SJSA1 (cell line): ENCODE measurements around the gene ANO1. TPM values are rescaled to one million over a fixed set of nuclear protein-coding genes. Genes with fewer than 3 reads are reported as not detected.
"Not testable (repeated sequence)": the region's sequence is repeated elsewhere in the genome, so short reads cannot be mapped to it uniquely, and the experiment has no call there.

Experiments used
- DNase-seq, 2 experiments: peaks; one replicate each; pipeline ENCODE4 v3.0.0-alpha.2; 2015 to 2020; ENCODE audit warnings: low spot score in 2 of 2, low read depth in 1 of 2
- H3K27ac ChIP-seq: fragments of 250-450 bp; sonication (Bioruptor Pico); 2 replicates; pipeline ENCODE4 v1.5.1; 2020; ENCODE audit warnings: mild to moderate bottlenecking, moderate library complexity
- H3K27me3 ChIP-seq: fragments of 250-450 bp; sonication (Bioruptor Pico); replicated peaks from 2 replicates; pipeline ENCODE4 v1.5.1; 2020; ENCODE audit warnings: mild to moderate bottlenecking, moderate library complexity
- H3K36me3 ChIP-seq: fragments of 250-450 bp; sonication (Bioruptor Pico); 2 replicates; pipeline ENCODE4 v1.5.1; 2020; ENCODE audit warnings: mild to moderate bottlenecking
- H3K4me1 ChIP-seq: fragments of 250-450 bp; sonication (Bioruptor Pico); replicated peaks from 2 replicates; pipeline ENCODE4 v1.6.1; 2021; ENCODE audit warnings: mild to moderate bottlenecking
- H3K4me3 ChIP-seq: fragments of 250-450 bp; sonication (Bioruptor Pico); 2 replicates; pipeline ENCODE4 v1.5.1; 2020; ENCODE audit warnings: mild to moderate bottlenecking
- H3K9me3 ChIP-seq: fragments of 250-450 bp; sonication (Bioruptor Pico); replicated peaks from 2 replicates; pipeline ENCODE4 v1.5.1; 2020; ENCODE audit warnings: mild to moderate bottlenecking
- total RNA-seq: library from RNA; depleted of rRNA; stranded (reverse); fragments of >200 nt; shearing (Covaris generic); gene quantifications from 2 replicates; pipeline ENCODE4 v1.2.3, GENCODE V29; 2014

The ANO1 gene
- total RNA-seq, 1 experiment from 2014 or later: 1.4 TPM

GRCh38 chr11:70204466-70204799 is 126.3 kb downstream of the ANO1 start:
- peaks cover 63% of the 10 kb centered on the region for H3K36me3 ChIP-seq
- peaks cover 25% of the 10 kb centered on the region for H3K4me1 ChIP-seq
- DNase-seq: no peak
- H3K27ac ChIP-seq: peak overlapping the region; percentile 85
- H3K27me3 ChIP-seq: no peaks in the 10 kb centered on the region
- H3K9me3 ChIP-seq: no peaks in the 10 kb centered on the region
- peak overlapping the region; percentile 85 for H3K4me3 ChIP-seq

- DNase-seq: peak in 1 of 2 experiments; percentile 55
- Histone ChIP-seq H3K27me3 (no peaks in the 10 kb centered on the region), H3K9me3 (no peaks in the 10 kb centered on the region), H3K27ac (no peak overlapping the region), H3K4me3 (peak overlapping the region; percentile 85; the same call in 1 of the 2 replicates), H3K4me1 (peaks cover 24% of the 10 kb centered on the region), H3K36me3 (peaks cover 71% of the 10 kb centered on the region)
These were observed 127.1 kb downstream of the ANO1 start for GRCh38 chr11:70205049-70205725.

GRCh38 chr11:70205766-70206165 is 127.6 kb downstream of the ANO1 start:
- peak in 1 of 2 experiments; percentile 49 for DNase-seq
- Histone ChIP-seq H3K9me3 (no peaks in the 10 kb centered on the region), H3K27me3 (no peaks in the 10 kb centered on the region), H3K36me3 (peaks cover 71% of the 10 kb centered on the region), H3K27ac (no peak overlapping the region), H3K4me1 (peaks cover 20% of the 10 kb centered on the region), H3K4me3 (no peak overlapping the region)

GRCh38 chr11:70206226-70206981 is 128.3 kb downstream of the ANO1 start:
- Histone ChIP-seq H3K4me3 (no peak overlapping the region), H3K27me3 (no peaks in the 10 kb centered on the region), H3K36me3 (peaks cover 71% of the 10 kb centered on the region), H3K27ac (no peak overlapping the region), H3K4me1 (peaks cover 20% of the 10 kb centered on the region), H3K9me3 (no peaks in the 10 kb centered on the region)
- peak in 1 of 2 experiments; percentile 54 for DNase-seq

- Histone ChIP-seq H3K27ac (no peak overlapping the region), H3K4me3 (no peak overlapping the region)
These were observed 128.9 kb downstream of the ANO1 start for GRCh38 chr11:70206982-70207376.

GRCh38 chr11:70207531-70208131 is 129.5 kb downstream of the ANO1 start:
- H3K9me3 ChIP-seq: no peaks in the 10 kb centered on the region
- H3K4me3 ChIP-seq: no peak overlapping the region
- peaks cover 18% of the 10 kb centered on the region for H3K4me1 ChIP-seq
- DNase-seq: no peak
- H3K27ac ChIP-seq: no peak overlapping the region
- no peaks in the 10 kb centered on the region for H3K27me3 ChIP-seq
- peaks cover 71% of the 10 kb centered on the region for H3K36me3 ChIP-seq

More at GRCh38 chr11:70206982-70207376, 128.9 kb downstream of the ANO1 start:
- Histone ChIP-seq H3K27me3 (no peaks in the 10 kb centered on the region), H3K4me1 (peaks cover 20% of the 10 kb centered on the region), H3K36me3 (peaks cover 71% of the 10 kb centered on the region), H3K9me3 (no peaks in the 10 kb centered on the region)
- DNase-seq: no peak

GRCh38 chr11:70209391-70209912 is 131.3 kb downstream of the ANO1 start:
- H3K36me3 ChIP-seq: peaks cover 58% of the 10 kb centered on the region
- H3K27me3 ChIP-seq: no peaks in the 10 kb centered on the region
- peaks cover 10% of the 10 kb centered on the region for H3K4me1 ChIP-seq
- no peaks in the 10 kb centered on the region for H3K9me3 ChIP-seq
- no peak overlapping the region for H3K27ac ChIP-seq
- no peak overlapping the region for H3K4me3 ChIP-seq
- DNase-seq: no peak

GRCh38 chr11:70210051-70210501 is 132.0 kb downstream of the ANO1 start:
- H3K27me3 ChIP-seq: no peaks in the 10 kb centered on the region
- H3K4me1 ChIP-seq: peaks cover 4% of the 10 kb centered on the region
- no peak overlapping the region for H3K27ac ChIP-seq
- no peak for DNase-seq
- H3K36me3 ChIP-seq: peaks cover 52% of the 10 kb centered on the region
- no peaks in the 10 kb centered on the region for H3K9me3 ChIP-seq
- H3K4me3 ChIP-seq: no peak overlapping the region

GRCh38 chr11:70210530-70210929 is 132.4 kb downstream of the ANO1 start:
- Histone ChIP-seq H3K9me3 (no peaks in the 10 kb centered on the region), H3K4me1 (no peaks in the 10 kb centered on the region; the same call in 1 of the 2 replicates), H3K36me3 (peaks cover 47% of the 10 kb centered on the region), H3K27me3 (no peaks in the 10 kb centered on the region), H3K27ac (no peak overlapping the region), H3K4me3 (no peak overlapping the region)
- no peak for DNase-seq

- Histone ChIP-seq H3K4me3 (no peak overlapping the region), H3K36me3 (peaks cover 29% of the 10 kb centered on the region), H3K27me3 (no peaks in the 10 kb centered on the region), H3K27ac (no peak overlapping the region), H3K4me1 (no peaks in the 10 kb centered on the region), H3K9me3 (no peaks in the 10 kb centered on the region)
- no peak for DNase-seq
These were observed 134.2 kb downstream of the ANO1 start for GRCh38 chr11:70212227-70212811.

- DNase-seq, H3K27me3 ChIP-seq, H3K36me3 ChIP-seq, H3K4me3 ChIP-seq, H3K9me3 ChIP-seq, H3K4me1 ChIP-seq, H3K27ac ChIP-seq: not testable (repeated sequence)
These were observed 139.3 kb downstream of the ANO1 start for GRCh38 chr11:70217388-70217787.

GRCh38 chr11:70218076-70218475 is 140.0 kb downstream of the ANO1 start:
- DNase-seq, H3K9me3 ChIP-seq: not testable (repeated sequence)

GRCh38 chr11:70220136-70220535 is 142.0 kb downstream of the ANO1 start:
- Histone ChIP-seq H3K27me3 (peaks cover 6% of the 10 kb centered on the region; the same call in 1 of the 2 replicates), H3K4me1 (no peaks in the 10 kb centered on the region), H3K36me3 (no peaks in the 10 kb centered on the region), H3K27ac (no peak overlapping the region), H3K4me3 (no peak overlapping the region), H3K9me3 (no peaks in the 10 kb centered on the region)
- no peak for DNase-seq

More at GRCh38 chr11:70218076-70218475, 140.0 kb downstream of the ANO1 start:
- H3K36me3 ChIP-seq, H3K4me3 ChIP-seq, H3K4me1 ChIP-seq, H3K27me3 ChIP-seq, H3K27ac ChIP-seq: not testable (repeated sequence)
